HG03159 (cell line): ENCODE measurements around the gene CDKN3.
"Not testable (repeated sequence)": the region's sequence is repeated elsewhere in the genome, so short reads cannot be mapped to it uniquely, and the experiment has no call there.

Source experiments
- ATAC-seq: cut with Tn5 transposase; IDR thresholded peaks from one replicate; pipeline ENCODE4 v1.9.1; 2021; ENCODE audit warnings: mild to moderate bottlenecking, moderate library complexity; ENCODE audit not compliant: unreplicated experiment

Gene CDKN3

GRCh38 chr14:54370323-54371198 is 26.2 kb upstream of the CDKN3 start:
- no peak for ATAC-seq

GRCh38 chr14:54374117-54374884 is 22.5 kb upstream of the CDKN3 start:
- no peak for ATAC-seq

GRCh38 chr14:54377501-54377900 is 19.3 kb upstream of the CDKN3 start:
- no peak for ATAC-seq

- not testable (repeated sequence) for ATAC-seq
Measured at GRCh38 chr14:54378893-54379292, 17.9 kb upstream of the CDKN3 start.

- not testable (repeated sequence) for ATAC-seq
Measured at GRCh38 chr14:54380558-54380957, 16.2 kb upstream of the CDKN3 start.

GRCh38 chr14:54381821-54382220 is 15.0 kb upstream of the CDKN3 start:
- ATAC-seq: no peak

- ATAC-seq: no peak
Measured at GRCh38 chr14:54383835-54384234, 13.0 kb upstream of the CDKN3 start.

- no peak for ATAC-seq
Measured at GRCh38 chr14:54385556-54385955, 11.3 kb upstream of the CDKN3 start.

GRCh38 chr14:54387328-54387727 is 9.5 kb upstream of the CDKN3 start:
- ATAC-seq: no peak

GRCh38 chr14:54392131-54392859 is 4.5 kb upstream of the CDKN3 start:
- no peak for ATAC-seq

- ATAC-seq: not testable (repeated sequence)
Measured at GRCh38 chr14:54392986-54393884, 3.6 kb upstream of the CDKN3 start.

- no peak for ATAC-seq
Measured at GRCh38 chr14:54394596-54394995, 2.2 kb upstream of the CDKN3 start.

GRCh38 chr14:54395284-54395683 is 1.5 kb upstream of the CDKN3 start:
- ATAC-seq: no peak

- ATAC-seq: no peak
Measured at GRCh38 chr14:54395716-54396115, 1.1 kb upstream of the CDKN3 start.

GRCh38 chr14:54396183-54396492 is 669 bp upstream of the CDKN3 start:
- no peak for ATAC-seq

- no peak for ATAC-seq
Measured at GRCh38 chr14:54399560-54399959, 2.8 kb downstream of the CDKN3 start.

GRCh38 chr14:54403401-54404005 is 6.7 kb downstream of the CDKN3 start:
- ATAC-seq: not testable (repeated sequence)

GRCh38 chr14:54410215-54410614 is 13.4 kb downstream of the CDKN3 start:
- ATAC-seq: no peak

GRCh38 chr14:54411371-54411770 is 14.6 kb downstream of the CDKN3 start:
- no peak for ATAC-seq

- ATAC-seq: no peak
Measured at GRCh38 chr14:54420478-54421142, 23.8 kb downstream of the CDKN3 start.
